HK-2 (cell line): ENCODE data around the gene HMGXB3.
A peak's percentile ranks its signal among the peaks of the same experiment; 100 is the strongest.

ENCODE experiments used
- DNase-seq: peaks from one replicate; pipeline ENCODE4 v3.0.0-alpha.2; 2018; ENCODE audit not compliant: unreplicated experiment

Gene HMGXB3

GRCh38 chr5:150052956-150053712, 52.6 kb downstream of the HMGXB3 start:
- DNase-seq: peak; percentile 62

DNA sequence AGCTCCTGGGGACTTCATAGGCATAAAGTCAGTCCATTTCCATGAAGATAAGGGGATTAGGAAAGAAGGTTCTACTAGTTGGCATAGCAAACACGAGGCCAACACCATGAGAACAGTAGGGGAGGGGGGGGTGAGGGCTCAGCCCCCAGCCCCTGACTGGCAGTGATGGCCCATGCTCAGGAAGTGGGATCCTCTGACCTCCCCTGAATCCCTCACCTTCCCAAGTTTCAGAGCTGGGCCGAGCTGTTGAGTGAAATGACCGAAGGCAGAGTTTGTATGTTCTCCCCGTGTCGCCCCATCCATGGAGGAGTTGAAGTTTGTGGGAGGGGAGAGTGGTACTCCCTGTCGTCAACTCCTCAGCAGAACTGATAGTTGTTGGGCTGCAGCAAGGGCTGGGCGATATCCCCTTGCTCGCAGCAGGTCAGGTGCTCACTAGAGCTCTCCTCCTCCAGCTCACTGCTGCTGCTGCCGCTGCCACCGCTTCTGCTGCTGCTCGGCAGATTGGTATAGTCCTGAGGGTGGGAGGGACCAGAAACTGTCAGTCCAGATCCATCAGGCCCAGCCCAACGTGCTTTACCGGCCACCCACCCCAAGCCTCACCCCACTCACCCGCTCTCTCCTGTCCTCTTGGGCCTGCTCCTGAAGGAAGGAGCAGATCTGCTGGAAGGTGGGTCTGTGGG, 53.3 kb downstream of the HMGXB3 start:
- no peak for DNase-seq

GRCh38 chr5:150054569-150054968, 54.0 kb downstream of the HMGXB3 start:
- DNase-seq: no peak

GRCh38 chr5:150055326-150056074, 55.0 kb downstream of the HMGXB3 start:
- no peak for DNase-seq

GRCh38 chr5:150056075-150056443, 55.5 kb downstream of the HMGXB3 start:
- DNase-seq: no peak

GRCh38 chr5:150057052-150057451, 56.5 kb downstream of the HMGXB3 start:
- no peak for DNase-seq

DNA sequence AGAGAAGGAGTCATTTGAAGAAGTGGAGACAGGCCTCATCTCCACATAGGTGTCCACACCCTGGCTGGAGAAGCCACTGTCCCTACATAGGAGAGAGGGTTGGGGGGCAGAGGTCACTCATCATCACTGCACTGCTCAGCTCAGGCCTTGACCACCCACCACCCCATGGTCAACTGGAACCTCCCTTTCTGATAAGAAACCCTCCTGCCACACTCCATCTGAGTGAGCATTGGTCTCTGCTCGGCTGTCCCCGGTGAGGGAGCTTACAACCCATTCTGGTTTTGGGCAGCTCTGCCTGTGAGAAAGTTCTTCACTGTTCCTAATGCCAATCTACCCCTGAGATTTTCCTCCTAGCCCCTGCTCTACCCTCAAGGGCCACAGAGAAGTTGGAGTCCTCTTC, 57.0 kb downstream of the HMGXB3 start:
- DNase-seq: no peak

GRCh38 chr5:150057996-150058395, 57.5 kb downstream of the HMGXB3 start:
- DNase-seq: no peak

- peak; percentile 51 for DNase-seq
Measured at GRCh38 chr5:150058480-150059126, 58.1 kb downstream of the HMGXB3 start.

- no peak for DNase-seq
Measured at GRCh38 chr5:150059623-150060022, 59.1 kb downstream of the HMGXB3 start.

GRCh38 chr5:150060471-150060870, 59.9 kb downstream of the HMGXB3 start:
- DNase-seq: no peak

DNA sequence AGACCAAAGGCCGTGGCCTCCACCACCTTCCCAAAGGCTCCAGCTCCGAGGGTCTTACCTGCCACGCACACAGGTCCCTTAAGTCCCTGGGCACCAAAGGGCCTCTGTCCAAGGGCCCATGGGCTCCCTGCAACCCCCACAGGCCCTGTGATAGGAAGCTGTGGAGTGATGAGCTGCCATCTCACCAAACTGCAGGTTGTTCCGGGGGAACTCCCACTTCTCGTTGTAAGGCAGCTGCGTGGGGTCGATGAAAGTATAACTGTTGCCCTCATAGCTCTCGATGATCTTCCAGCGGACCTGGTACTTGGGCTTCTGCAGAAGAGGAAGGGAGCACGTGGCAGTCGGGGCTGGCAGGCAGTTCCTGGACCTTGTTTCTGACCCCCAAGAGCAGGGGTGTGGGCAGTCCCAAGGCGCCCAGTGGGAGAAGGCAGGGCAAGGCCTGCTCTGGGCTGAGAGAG, 61.0 kb downstream of the HMGXB3 start:
- no peak for DNase-seq

- no peak for DNase-seq
Measured at GRCh38 chr5:150062216-150062922, 61.8 kb downstream of the HMGXB3 start.

- no peak for DNase-seq
Measured at GRCh38 chr5:150063638-150064037, 63.1 kb downstream of the HMGXB3 start.

DNA sequence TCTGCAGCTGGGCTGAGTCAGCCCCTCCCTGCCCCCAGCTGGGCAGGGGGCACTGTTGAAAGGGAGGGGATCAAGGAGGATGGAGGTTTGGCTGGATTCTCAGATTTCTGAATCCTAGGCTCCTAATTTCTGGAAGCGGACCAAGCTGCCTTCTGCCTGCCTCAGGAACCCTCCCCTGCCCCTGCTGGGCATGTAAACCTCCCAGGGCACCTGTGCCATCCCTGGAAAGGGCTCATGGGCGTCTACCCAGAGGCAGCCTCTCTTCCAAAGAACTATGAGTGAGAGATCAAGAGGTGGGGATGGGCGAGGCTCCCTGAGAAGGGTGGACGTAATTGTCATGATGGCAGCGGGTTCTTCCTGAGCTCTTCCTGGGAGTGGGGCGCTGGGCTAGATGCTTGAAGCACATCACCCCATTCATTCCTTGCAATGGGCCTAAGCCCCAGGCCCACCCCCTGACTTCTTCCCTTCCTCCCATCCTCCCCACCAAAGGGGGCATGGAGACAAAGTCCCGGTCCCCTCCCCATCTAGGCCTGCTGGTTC, 64.2 kb downstream of the HMGXB3 start:
- DNase-seq: no peak

DNA sequence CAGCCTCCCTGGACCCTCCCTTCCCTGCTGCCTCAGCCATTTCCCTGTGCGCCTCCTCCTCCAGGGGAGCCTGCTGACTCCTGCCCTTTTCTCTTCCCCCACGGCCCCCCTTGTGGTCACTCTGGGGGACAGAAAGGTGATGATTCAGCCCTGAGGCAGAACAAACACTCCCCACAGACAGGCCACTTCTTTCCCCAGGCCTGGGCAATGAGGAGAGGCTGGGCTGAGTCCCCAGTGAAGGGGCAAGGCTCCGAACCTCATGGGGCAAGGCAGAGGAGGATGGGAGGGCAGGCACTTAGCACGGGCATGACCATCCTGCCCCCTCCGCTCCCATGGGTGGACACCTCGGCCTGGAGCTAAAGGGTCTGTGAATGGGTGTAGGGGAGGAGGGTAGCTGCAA, 64.8 kb downstream of the HMGXB3 start:
- peak; percentile 41 for DNase-seq

DNA sequence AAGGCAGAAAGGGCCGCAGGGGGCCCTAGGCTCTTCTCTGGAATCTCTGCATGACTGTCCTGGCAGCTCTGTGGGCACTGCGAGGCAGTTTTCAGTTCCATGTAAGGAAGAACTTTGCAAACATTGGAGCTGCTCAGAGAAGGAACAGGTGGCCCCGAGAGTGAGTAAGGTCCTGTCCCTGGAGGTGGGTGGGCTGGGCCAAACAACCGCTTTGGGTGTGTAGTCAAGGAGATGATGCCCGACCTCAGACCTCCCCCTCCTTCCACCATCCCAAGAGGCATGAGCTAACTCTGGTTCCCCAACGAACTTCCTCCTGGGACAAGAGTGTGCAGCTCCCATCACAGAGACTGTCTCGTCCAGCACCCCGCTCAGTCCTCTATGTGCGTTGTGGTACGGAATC, 65.3 kb downstream of the HMGXB3 start:
- DNase-seq: no peak

DNA sequence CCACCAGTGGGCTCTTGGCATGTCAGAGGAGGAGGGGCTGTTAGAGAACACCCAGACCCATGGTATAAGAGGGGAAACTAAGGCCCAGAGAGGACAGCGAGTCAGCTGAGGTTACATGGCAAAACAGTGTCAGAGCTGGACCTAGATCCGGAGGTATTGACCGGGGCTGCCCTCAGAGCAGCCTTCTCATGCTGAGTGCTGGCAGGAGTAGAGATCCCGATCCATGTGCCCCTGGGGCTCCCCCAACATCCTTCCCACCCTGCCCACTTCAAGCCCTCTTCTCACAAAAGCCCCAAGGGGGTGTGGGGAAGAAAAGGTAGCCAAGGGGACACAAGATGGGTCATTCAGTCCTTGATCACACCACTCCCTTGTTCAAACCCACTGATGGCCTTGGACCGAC, 65.9 kb downstream of the HMGXB3 start:
- DNase-seq: no peak

DNA sequence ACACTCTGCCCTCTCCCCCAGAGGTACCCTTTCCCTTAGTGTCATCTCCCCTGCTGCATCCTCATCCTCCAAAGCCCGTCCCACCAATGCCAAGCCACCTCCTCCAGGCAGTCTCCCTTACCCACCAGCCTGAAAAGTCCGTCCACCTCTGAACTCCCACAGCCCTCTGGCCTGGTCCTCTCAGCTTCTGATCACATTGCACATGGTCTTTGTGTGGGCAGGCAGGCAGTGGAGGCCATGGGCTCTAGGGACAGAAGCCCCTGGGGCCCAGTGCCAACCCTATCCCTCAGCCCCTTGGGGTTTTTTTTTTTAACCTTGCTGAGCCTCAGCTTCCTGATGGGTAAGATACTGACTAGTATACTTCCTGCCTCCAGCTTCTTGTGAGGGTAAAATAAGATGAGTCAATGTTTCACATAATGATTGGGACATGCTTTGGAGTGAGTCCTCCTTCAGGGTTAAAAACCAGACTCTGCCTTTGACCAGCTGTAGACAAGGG, 66.4 kb downstream of the HMGXB3 start:
- no peak for DNase-seq

DNA sequence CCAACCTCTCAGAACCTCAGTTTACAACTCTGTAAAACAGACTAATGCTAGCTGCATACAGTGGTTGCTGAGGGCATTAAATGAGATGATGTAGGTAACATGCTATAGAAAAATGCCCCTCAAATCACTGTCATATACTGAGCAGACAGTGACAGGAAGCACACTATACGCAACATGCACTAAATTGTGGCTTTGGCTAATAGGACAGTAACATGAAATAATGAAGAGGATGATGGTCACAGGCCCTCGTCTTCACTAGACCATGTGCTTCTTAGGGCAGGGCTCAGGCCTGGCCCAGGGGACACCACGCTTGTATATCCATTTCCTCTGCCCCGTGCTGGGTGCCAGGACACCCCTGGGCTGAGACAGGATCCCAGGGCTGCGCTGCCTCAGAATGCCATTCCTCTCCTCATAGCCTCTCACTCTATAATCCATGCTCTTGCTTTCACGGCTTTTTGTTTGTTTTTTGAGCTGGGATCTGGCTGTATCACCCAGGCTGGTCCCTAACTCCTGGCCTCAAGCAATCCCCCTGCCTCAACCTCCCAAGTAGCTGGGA, 66.9 kb downstream of the HMGXB3 start:
- DNase-seq: no peak

DNA sequence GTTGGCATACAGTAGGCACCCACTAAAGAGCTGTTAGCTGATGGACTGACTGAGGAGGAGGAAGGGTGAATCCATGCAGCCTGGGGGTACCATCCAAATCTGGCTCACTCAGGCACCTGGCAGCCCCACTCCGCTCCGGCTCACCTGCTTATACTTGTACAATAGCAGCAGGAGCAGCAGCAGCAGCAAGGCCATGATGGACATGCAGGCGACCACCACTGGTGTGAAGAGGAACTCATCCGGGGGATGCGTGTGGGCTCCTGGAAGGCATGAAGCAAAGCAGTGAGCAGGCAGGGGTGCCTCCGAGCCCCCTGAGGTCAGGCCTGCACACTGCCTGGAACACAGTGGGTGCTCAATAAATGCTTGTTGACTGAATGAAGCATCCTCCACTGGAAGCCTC, 67.5 kb downstream of the HMGXB3 start:
- no peak for DNase-seq
